OCI-LY7 (cell line): ENCODE data around the gene SPNS1. TPM values are rescaled to one million over a fixed set of nuclear protein-coding genes. Genes with fewer than 3 reads are reported as not detected.

Experiments used
- BruUV-seq: library from RNA; stranded (reverse); fragments of 400-500 nt; replicated peaks from 2 replicates; lab custom pipeline; 2021; lab: Mats Ljungman, UMichigan
- CTCF ChIA-PET: fragments of 300-600 bp; sonication (Branson Sonifier 250); formaldehyde crosslinking; loops from one replicate; lab custom pipeline; 2022; ENCODE audit warnings: antibody characterized with exemption; ENCODE audit not compliant: unreplicated experiment; lab: Charles Lee
- POLR2A ChIA-PET: fragments of 300-600 bp; sonication (Branson Sonifier 250); formaldehyde crosslinking; loops from one replicate; lab custom pipeline; 2022; ENCODE audit warnings: antibody characterized with exemption; lab: Charles Lee
- DNase-seq: peaks from one replicate; pipeline ENCODE4 v3.0.0-alpha.2; 2015; ENCODE audit warnings: low spot score
- H2AFZ ChIP-seq: fragments of 200-600 bp; sonication (generic), shearing (Covaris generic); 2 replicates; pipeline ENCODE4 v1.6.1; 2014; ENCODE audit warnings: mild to moderate bottlenecking, antibody characterized with exemption, low read length, moderate library complexity
- H3K27ac ChIP-seq: fragments of 200-600 bp; sonication (generic); 2 replicates; pipeline ENCODE4 v1.5.1; 2014; ENCODE audit warnings: mixed run types, low read depth, mild to moderate bottlenecking, moderate library complexity, low read length, inconsistent platforms; ENCODE audit not compliant: poor library complexity, severe bottlenecking
- H3K36me3 ChIP-seq: fragments of 200-600 bp; sonication (generic); 2 replicates; pipeline ENCODE4 v1.6.1; 2014; ENCODE audit warnings: mild to moderate bottlenecking, antibody characterized with exemption, low read length, moderate library complexity, mixed read lengths; ENCODE audit not compliant: insufficient read depth
- H3K4me1 ChIP-seq: fragments of 200-600 bp; sonication (generic); 2 replicates; pipeline ENCODE4 v1.5.1; 2014; ENCODE audit warnings: mild to moderate bottlenecking, low read length; ENCODE audit not compliant: insufficient read depth, poor library complexity, severe bottlenecking
- H3K4me2 ChIP-seq: fragments of 200-600 bp; sonication (generic); 2 replicates; pipeline ENCODE4 v1.6.1; 2014; ENCODE audit warnings: mild to moderate bottlenecking, low read length
- H3K4me3 ChIP-seq: fragments of 200-600 bp; sonication (generic); 2 replicates; pipeline ENCODE4 v1.5.1; 2014; ENCODE audit warnings: mild to moderate bottlenecking, low read depth, low read length; ENCODE audit not compliant: poor library complexity, severe bottlenecking
- H3K79me2 ChIP-seq: fragments of 200-600 bp; sonication (generic); 2 replicates; pipeline ENCODE4 v1.6.1; 2016; ENCODE audit warnings: low read depth, mild to moderate bottlenecking, low read length, moderate library complexity, mixed read lengths; ENCODE audit not compliant: insufficient read depth
- H3K9me2 ChIP-seq: fragments of 200-600 bp; sonication (generic); 2 replicates; pipeline ENCODE4 v1.6.1; 2016; ENCODE audit warnings: mild to moderate bottlenecking, low read length, mixed read lengths; ENCODE audit not compliant: insufficient read depth
- H3K9me3 ChIP-seq: fragments of 200-600 bp; sonication (generic); 2 replicates; pipeline ENCODE4 v1.6.1; 2014; ENCODE audit warnings: mild to moderate bottlenecking, mixed run types, low read length, mixed read lengths
- H4K20me1 ChIP-seq: fragments of 200-600 bp; sonication (generic); 2 replicates; pipeline ENCODE4 v1.6.1; 2014; ENCODE audit warnings: mild to moderate bottlenecking, antibody characterized with exemption, low read length, moderate library complexity, mixed read lengths; ENCODE audit not compliant: insufficient read depth
- EZH2phosphoT487 ChIP-seq: fragments of 200-600 bp; sonication (generic); IDR thresholded peaks from 2 replicates; pipeline ENCODE4 v1.6.1; 2018; ENCODE audit warnings: low read depth, borderline replicate concordance, mild to moderate bottlenecking, mixed run types, antibody characterized with exemption, low read length, moderate library complexity, mixed read lengths
- intact Hi-C: fragments of 100-400 bp; cut with micrococcal nuclease; formaldehyde crosslinking; loops from one replicate; pipeline ENCODE4 v1.10.0; 2022; ENCODE audit not compliant: unreplicated experiment
- total RNA-seq, 2 experiments: library from RNA; depleted of rRNA in 1 of 2; stranded (reverse); fragments of >200 nt in 1 of 2; shearing (Covaris generic) in 1 of 2; gene quantifications; 2 replicates each; pipeline ENCODE4 v1.2.3, GENCODE V29; 2014 to 2022
- TF ChIP-seq, protein P1 (sequence below): fragments of 200-600 bp; sonication (generic); conservative IDR thresholded peaks from 2 replicates; pipeline ENCODE4 v1.5.1; 2014; ENCODE audit warnings: mild to moderate bottlenecking, antibody characterized with exemption, low read length, moderate library complexity, mixed read lengths

Gene SPNS1
- total RNA-seq, 2 experiments from 2014 or later, result 20.1 to 20.4 TPM

- POLR2A ChIA-PET, result interaction anchor here (0.7 kb wide), 1 partner anchor 30 kb away, joined by 5 read pairs; no protein-coding TSS in a partner anchor
- H4K20me1 ChIP-seq, result no peaks in the 10 kb centered on the region
- peaks cover 17% of the 10 kb centered on the region; the same call in 1 of the 2 replicates for H3K79me2 ChIP-seq
- peak overlapping the region; percentile 12 for H3K4me2 ChIP-seq
- BruUV-seq, result no TSS peak
- peaks cover 82% of the 10 kb centered on the region for H3K4me1 ChIP-seq
- H2AFZ ChIP-seq, result peak overlapping the region; percentile 33; the same call in 1 of the 2 replicates
- H3K4me3 ChIP-seq, result no peak overlapping the region
- no peak for DNase-seq
- peaks cover 2% of the 10 kb centered on the region; the same call in 1 of the 2 replicates for H3K9me3 ChIP-seq
- peaks cover 6% of the 10 kb centered on the region for H3K36me3 ChIP-seq
- no peaks in the 10 kb centered on the region for H3K9me2 ChIP-seq
- TF ChIP-seq, protein P1, sequence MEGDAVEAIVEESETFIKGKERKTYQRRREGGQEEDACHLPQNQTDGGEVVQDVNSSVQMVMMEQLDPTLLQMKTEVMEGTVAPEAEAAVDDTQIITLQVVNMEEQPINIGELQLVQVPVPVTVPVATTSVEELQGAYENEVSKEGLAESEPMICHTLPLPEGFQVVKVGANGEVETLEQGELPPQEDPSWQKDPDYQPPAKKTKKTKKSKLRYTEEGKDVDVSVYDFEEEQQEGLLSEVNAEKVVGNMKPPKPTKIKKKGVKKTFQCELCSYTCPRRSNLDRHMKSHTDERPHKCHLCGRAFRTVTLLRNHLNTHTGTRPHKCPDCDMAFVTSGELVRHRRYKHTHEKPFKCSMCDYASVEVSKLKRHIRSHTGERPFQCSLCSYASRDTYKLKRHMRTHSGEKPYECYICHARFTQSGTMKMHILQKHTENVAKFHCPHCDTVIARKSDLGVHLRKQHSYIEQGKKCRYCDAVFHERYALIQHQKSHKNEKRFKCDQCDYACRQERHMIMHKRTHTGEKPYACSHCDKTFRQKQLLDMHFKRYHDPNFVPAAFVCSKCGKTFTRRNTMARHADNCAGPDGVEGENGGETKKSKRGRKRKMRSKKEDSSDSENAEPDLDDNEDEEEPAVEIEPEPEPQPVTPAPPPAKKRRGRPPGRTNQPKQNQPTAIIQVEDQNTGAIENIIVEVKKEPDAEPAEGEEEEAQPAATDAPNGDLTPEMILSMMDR, result no peak
- TF ChIP-seq EZH2phosphoT487, result no peak
- peak overlapping the region; percentile 99 for H3K27ac ChIP-seq
- intact Hi-C loops, result no loop called here
- CTCF ChIA-PET, result no interaction called here
Measured at GRCh38 chr16:28927815-28928214, 46.8 kb upstream of the SPNS1 start.

GRCh38 chr16:28930203-28930602 lies 44.4 kb upstream of the SPNS1 start:
- TF ChIP-seq EZH2phosphoT487, result no peak
- TF ChIP-seq, protein P1, result no peak
- Histone ChIP-seq H3K4me2 (peak overlapping the region; percentile 86), H3K4me1 (peaks cover 81% of the 10 kb centered on the region), H4K20me1 (no peaks in the 10 kb centered on the region), H3K36me3 (peaks cover 18% of the 10 kb centered on the region), H3K9me3 (no peaks in the 10 kb centered on the region), H3K79me2 (peaks cover 23% of the 10 kb centered on the region; the same call in 1 of the 2 replicates), H3K9me2 (no peaks in the 10 kb centered on the region), H3K27ac (peak overlapping the region; percentile 99), H2AFZ (no peak overlapping the region), H3K4me3 (peak overlapping the region; percentile 78)
- CTCF ChIA-PET, result no interaction called here
- BruUV-seq, result TSS peak; percentile 92
- no peak for DNase-seq
- intact Hi-C loops, result loop anchor here (1.0 kb wide), 1 partner anchor 44 kb away; the partner anchor contains the start of gene SPNS1
- POLR2A ChIA-PET, result interaction anchor here (0.7 to 1.0 kb wide), 3 partner anchors 14 to 1872 kb away, joined by 4 read pairs; no protein-coding TSS in a partner anchor

DNA sequence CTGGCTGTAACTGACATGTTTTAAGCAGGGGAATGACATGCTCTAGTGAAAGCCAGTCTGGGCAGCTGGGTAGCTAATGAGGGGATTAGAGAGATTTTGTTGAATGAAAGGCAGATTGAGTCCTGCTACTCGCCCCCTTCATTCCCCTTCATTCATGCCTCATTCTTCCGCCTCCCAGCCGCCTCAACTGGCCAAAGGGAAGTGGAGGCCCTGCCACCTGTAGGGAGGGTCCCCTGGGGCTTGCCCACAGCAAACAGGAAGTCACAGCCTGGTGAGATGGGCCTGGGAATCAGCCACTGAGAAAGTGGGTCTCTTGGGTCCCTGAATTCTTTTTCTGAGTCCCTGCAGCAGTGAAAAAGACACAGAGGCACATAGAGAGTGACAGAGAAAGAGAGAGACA lies 43.9 kb upstream of the SPNS1 start:
- Histone ChIP-seq H3K4me2 (peak overlapping the region; percentile 86), H4K20me1 (no peaks in the 10 kb centered on the region), H3K9me3 (no peaks in the 10 kb centered on the region), H3K27ac (peak overlapping the region; percentile 99), H3K4me1 (peaks cover 80% of the 10 kb centered on the region), H3K9me2 (no peaks in the 10 kb centered on the region), H3K79me2 (peaks cover 23% of the 10 kb centered on the region; the same call in 1 of the 2 replicates), H2AFZ (no peak overlapping the region), H3K4me3 (peak overlapping the region; percentile 78), H3K36me3 (peaks cover 22% of the 10 kb centered on the region)
- BruUV-seq, result no TSS peak
- ChIA-PET CTCF (no interaction called here), POLR2A (interaction anchor here (0.7 to 2.9 kb wide), 4 partner anchors 8 to 1872 kb away, joined by 4 to 37 read pairs (median 4); no protein-coding TSS in a partner anchor)
- DNase-seq, result peak; percentile 97
- intact Hi-C loops, result loop anchor here (1.0 kb wide), 1 partner anchor 44 kb away; the partner anchor contains the start of gene SPNS1
- TF ChIP-seq EZH2phosphoT487, result no peak
- TF ChIP-seq, protein P1, result no peak
